Measurements from ENCODE around the gene CYSRT1. TPM values are rescaled to one million over a fixed set of nuclear protein-coding genes. Genes with fewer than 3 reads are reported as not detected.

Gene CYSRT1
- total RNA-seq, 1 experiment from 2014 or later, result 1.4 TPM

- no peak for DNase-seq (ENCODE audit: unreplicated experiment)
- intact Hi-C loops (cut with micrococcal nuclease), result loop anchor here (10.0 kb wide), 2 partner anchors 54 to 184 kb away; partner anchors contain the start of genes LRRC26, NPDC1 and TMEM210
- H3K9me3 Mint-ChIP-seq (ENCODE audit: unreplicated experiment), result no peaks in the 10 kb centered on the region
- no TSS peak for BruUV-seq (replicated peaks)
- no peak overlapping the region for H3K4me3 Mint-ChIP-seq (ENCODE audit: unreplicated experiment)
- no peaks in the 10 kb centered on the region for H3K36me3 Mint-ChIP-seq (ENCODE audit: insufficient read depth, unreplicated experiment)
- H3K4me1 Mint-ChIP-seq (ENCODE audit: insufficient read depth, unreplicated experiment), result peaks cover 15% of the 10 kb centered on the region
- ChIA-PET POLR2A (interaction anchor here (1.0 kb wide), 1 partner anchor 41 kb away, joined by 3 read pairs; no protein-coding TSS in a partner anchor), CTCF (interaction anchor here (0.6 kb wide), 2 partner anchors 328 to 470 kb away, joined by 3 to 4 read pairs; no protein-coding TSS in a partner anchor)
- no peak overlapping the region for H3K27ac Mint-ChIP-seq (ENCODE audit: low read depth, unreplicated experiment)
- no peak for TF ChIP-seq CTCF (IDR thresholded peaks at IDR 0.05; ENCODE audit: unreplicated experiment)
- no peaks in the 10 kb centered on the region for H3K27me3 Mint-ChIP-seq (ENCODE audit: insufficient read depth, unreplicated experiment)
These were observed 4.3 kb downstream of the CYSRT1 start for GRCh38 chr9:137228968-137229896.

DNA sequence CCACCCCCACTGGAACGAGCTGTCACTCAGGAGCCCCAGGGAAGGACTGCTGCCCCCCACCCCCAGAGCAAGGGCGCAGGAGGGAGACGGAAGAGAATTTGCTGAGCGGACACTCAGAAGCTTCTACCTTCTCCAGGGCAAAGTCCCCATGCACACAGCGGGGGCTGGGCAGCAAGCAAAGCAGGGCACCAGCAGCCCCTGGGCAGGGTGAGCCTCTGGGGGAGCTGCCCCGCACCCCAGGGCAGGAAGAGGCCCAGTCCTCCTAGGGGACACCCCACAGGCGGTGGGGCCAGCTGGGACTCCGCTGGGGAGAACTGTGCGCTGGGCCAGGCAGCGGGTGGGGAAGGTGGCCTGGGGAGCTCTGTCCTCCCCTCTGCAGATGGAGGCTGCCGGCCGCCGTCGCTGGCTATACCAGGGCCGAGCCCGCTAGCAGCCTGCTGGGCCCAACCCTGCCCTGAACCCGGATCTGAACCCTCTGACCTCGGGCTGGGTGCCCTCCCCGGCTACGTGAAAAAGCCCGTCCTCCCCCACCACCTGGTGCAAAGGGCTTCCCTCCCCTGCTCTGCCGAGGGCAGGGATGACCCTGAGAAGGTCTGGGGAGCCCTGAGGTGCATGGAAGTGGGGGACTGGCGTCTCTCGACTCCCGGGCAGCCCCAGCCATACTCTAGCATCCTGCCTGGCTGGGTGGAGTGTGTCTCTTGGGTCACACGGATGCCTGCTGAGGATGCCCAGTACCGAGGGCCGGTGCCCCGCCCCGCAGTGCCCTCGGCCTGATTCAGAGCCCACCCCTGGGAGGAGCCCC is 5.1 kb downstream of the CYSRT1 start:
- Mint-ChIP-seq H3K27me3 (ENCODE audit: insufficient read depth, unreplicated experiment) (no peaks in the 10 kb centered on the region), H3K9me3 (ENCODE audit: unreplicated experiment) (no peaks in the 10 kb centered on the region), H3K4me1 (ENCODE audit: insufficient read depth, unreplicated experiment) (peaks cover 15% of the 10 kb centered on the region), H3K36me3 (ENCODE audit: insufficient read depth, unreplicated experiment) (peaks cover 4% of the 10 kb centered on the region), H3K4me3 (ENCODE audit: unreplicated experiment) (no peak overlapping the region), H3K27ac (ENCODE audit: low read depth, unreplicated experiment) (no peak overlapping the region)
- BruUV-seq (replicated peaks), result no TSS peak
- TF ChIP-seq CTCF (IDR thresholded peaks at IDR 0.05; ENCODE audit: unreplicated experiment), result no peak
- no peak for DNase-seq (ENCODE audit: unreplicated experiment)
- intact Hi-C loops (cut with micrococcal nuclease), result loop anchor here (10.0 kb wide), 2 partner anchors 55 to 185 kb away; partner anchors contain the start of genes LRRC26, NPDC1 and TMEM210
- ChIA-PET POLR2A (interaction anchor here (1.0 kb wide), 1 partner anchor 42 kb away, joined by 3 read pairs; no protein-coding TSS in a partner anchor), CTCF (interaction anchor here (0.6 to 0.7 kb wide), 3 partner anchors 67 to 471 kb away, joined by 3 to 6 read pairs (median 3); no protein-coding TSS in a partner anchor)

DNA sequence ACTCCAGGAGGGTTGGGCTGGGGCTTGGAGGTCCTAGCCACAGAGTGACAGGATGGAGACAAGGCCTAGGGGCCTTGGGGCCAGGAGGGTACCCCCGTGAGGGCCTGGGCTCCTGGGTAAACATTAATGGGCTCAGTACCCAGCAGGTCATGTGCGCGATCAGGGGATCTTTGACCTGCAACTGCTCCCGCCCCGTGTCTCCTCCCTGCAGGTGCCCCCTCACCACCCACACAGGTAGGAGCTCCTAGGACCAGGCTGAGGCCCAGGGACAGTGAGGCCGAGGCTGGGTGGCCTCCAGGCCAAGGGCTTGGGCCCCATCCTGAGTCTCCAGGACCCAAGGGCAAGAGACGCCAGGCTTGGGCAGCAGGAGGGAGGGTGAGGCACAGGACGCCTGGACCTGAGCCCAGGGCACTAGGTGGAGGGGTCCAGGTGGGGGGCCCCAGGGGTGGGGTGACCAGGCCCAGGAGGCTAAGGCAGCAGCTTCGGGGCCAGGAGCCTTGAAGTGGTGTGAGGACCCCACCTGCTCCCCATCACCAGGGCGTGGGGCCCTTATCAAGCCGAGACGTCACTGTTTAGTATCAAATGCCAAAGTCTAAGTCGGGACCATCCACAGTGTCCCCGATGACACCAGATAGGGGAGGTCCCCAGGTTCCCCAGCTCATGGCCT is 5.9 kb downstream of the CYSRT1 start, which contains the start of gene SLC34A3:
SLC34A3 (plus strand) TSS at position 197 of the 667 bp plus-strand sequence. CDS start 802 bp downstream, outside the sequence.
- no peak within 1 kb of the TSS for H3K4me3 Mint-ChIP-seq (ENCODE audit: unreplicated experiment)
- no peaks in the 10 kb centered on the region for H3K27me3 Mint-ChIP-seq (ENCODE audit: insufficient read depth, unreplicated experiment)
- intact Hi-C loops (cut with micrococcal nuclease), result no loop called here
- no peaks in the 10 kb centered on the region for H3K9me3 Mint-ChIP-seq (ENCODE audit: unreplicated experiment)
- H3K4me1 Mint-ChIP-seq (ENCODE audit: insufficient read depth, unreplicated experiment), result peaks cover 15% of the 10 kb centered on the region
- BruUV-seq (replicated peaks), result no TSS peak
- ChIA-PET POLR2A (interaction anchor here (0.8 kb wide), 1 partner anchor 10 kb away, joined by 3 read pairs; the partner anchor contains the start of gene TUBB4B), CTCF (interaction anchor here (0.7 kb wide), 1 partner anchor 67 kb away, joined by 3 read pairs; no protein-coding TSS in a partner anchor)
- H3K27ac Mint-ChIP-seq (ENCODE audit: low read depth, unreplicated experiment), result no peak within 1 kb of the TSS
- no peak for DNase-seq (ENCODE audit: unreplicated experiment)
- peaks cover 7% of the 10 kb centered on the region for H3K36me3 Mint-ChIP-seq (ENCODE audit: insufficient read depth, unreplicated experiment)
- no peak for TF ChIP-seq CTCF (IDR thresholded peaks at IDR 0.05; ENCODE audit: unreplicated experiment)

Data from MCF 10A (cell line).